ENCODE data around the gene LAYN. TPM values are rescaled to one million over a fixed set of nuclear protein-coding genes. Genes with fewer than 3 reads are reported as not detected.

LAYN gene
- total RNA-seq, 1 experiment from 2014 or later = 13.3 TPM

- DNase-seq (ENCODE audit: low read depth) = peak; percentile 81
Measured at GRCh38 chr11:111561791-111562325, 21.3 kb downstream of the LAYN start.

GRCh38 chr11:111562692-111563389, 22.3 kb downstream of the LAYN start:
- no peak for DNase-seq (ENCODE audit: low read depth)

GRCh38 chr11:111565114-111565720, 24.7 kb downstream of the LAYN start:
- peak; percentile 66 for DNase-seq (ENCODE audit: low read depth)

DNA sequence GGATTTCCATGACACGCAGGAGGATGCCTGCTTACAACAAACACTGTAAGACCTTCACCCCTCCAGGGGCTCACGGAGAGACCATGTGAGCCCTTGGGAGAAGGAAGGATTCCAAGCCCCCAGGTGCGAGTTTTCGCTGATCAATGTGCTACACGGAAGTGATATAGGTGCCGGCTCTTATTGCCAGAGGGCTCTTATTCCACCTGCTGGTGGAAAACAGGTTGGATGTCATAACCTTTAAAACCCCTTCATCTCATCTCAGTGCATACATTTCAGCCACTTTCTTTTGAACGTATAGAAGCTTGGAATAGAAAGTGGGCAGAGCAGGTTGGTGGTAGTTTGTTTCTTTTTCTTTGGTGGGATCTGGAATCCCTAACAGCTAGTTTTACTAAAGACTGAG, 25.8 kb downstream of the LAYN start:
- DNase-seq (ENCODE audit: low read depth) = no peak

- DNase-seq (ENCODE audit: low read depth) = no peak
Measured at GRCh38 chr11:111569476-111569875, 29.0 kb downstream of the LAYN start.

DNA sequence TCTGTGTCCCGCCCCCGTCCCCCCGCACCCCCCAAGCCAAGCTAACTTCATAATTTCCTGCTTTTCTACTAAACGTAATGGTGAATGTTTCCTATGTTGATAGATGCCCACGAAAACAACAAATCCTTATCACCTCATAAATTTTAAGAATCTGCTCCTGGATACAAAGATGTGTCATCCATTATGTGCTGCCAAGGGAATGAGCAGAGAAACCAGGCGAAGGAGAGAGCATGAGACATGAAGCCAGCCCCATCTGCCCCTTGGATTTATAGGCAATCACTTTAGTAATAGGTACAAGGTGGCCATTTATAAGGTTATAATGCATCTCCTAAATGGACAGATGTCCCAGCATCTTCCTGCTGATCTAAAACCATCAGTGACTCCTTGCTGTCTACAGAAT, 30.3 kb downstream of the LAYN start:
- no peak for DNase-seq (ENCODE audit: low read depth)

GRCh38 chr11:111571829-111572501, 31.4 kb downstream of the LAYN start:
- DNase-seq (ENCODE audit: low read depth) = no peak

DNA sequence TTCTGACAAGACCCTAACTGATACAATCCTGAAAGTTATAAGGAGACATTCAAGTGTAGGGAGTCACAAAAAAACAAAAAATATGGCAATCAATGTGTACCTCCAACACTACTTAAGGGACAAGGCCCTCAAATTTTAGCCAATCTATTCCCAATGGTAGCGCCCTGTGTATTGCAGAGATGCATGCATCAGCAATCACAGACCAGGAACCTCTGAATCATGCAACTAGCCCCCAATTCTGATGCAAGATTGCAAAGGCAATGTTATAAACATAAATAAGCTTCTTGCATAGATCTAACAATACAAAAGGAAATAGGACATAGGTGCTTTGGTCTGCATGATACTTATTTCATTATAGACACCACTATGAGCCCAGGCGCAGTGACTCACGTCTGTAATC, 32.1 kb downstream of the LAYN start:
- no peak for DNase-seq (ENCODE audit: low read depth)

DNA sequence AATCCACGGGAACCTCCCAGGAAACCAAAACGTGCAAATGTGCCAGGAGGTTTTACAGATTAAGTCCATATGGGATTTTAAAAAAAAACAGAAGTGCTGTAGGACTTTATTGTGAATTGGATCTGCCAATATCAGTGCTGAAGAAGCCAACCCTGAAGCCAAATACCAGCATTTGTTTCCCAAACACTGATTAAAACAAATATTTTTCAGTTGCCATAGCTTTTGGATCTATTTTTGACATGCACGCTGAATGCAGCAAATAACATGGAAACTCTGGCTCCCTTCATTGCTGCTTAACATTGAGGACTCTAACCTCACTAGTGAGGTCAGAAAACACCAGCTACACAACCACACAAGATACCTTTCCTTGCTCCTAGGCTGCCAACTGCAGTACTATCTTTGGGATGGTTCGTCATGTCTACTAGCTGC, 33.3 kb downstream of the LAYN start:
- DNase-seq (ENCODE audit: low read depth) = peak; percentile 47

GRCh38 chr11:111574373-111575225, 34.1 kb downstream of the LAYN start:
- peak; percentile 42 for DNase-seq (ENCODE audit: low read depth)

- no peak for DNase-seq (ENCODE audit: low read depth)
Measured at GRCh38 chr11:111575740-111576139, 35.2 kb downstream of the LAYN start.

GRCh38 chr11:111577821-111578220, 37.3 kb downstream of the LAYN start:
- DNase-seq (ENCODE audit: low read depth) = no peak

DNA sequence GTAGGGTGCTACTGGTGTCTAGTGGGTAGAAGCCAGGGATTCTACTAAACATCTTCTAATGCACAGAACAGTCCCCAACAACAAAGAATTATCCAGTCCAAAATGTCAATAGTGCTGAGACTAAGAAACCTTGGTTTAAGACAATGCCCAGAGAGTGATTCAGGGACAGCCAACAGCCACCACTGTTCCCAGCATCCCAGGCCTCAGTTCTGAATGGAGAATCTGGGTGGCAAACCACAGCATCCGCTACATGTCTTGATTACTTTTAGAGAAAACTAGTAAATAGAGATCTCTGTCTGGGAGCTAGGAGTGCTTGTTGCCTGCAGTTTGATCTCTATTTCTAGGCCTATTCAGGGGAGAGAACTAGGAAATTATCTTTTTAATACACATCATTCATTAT, 40.8 kb downstream of the LAYN start:
- no peak for DNase-seq (ENCODE audit: low read depth)

DNA sequence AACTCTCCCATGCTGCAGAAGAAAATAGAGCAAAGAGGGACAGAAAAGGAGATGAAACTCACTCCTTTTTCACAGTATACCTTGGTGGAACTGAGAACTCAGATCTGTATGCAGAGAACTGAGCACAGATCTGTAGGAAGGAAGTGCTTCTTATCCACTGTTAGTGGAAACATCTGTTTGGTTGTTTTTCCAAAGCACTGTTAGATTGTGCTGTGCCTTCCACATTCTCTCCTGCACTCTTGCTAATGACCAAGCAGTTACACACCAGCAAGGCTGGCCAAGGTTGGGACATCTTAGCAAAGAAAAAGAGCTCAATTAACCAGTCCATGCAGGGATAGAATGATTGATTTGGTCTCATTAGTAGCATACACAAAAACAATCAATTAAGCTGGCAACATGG, 41.6 kb downstream of the LAYN start:
- DNase-seq (ENCODE audit: low read depth) = no peak

- DNase-seq (ENCODE audit: low read depth) = no peak
Measured at GRCh38 chr11:111582881-111583280, 42.4 kb downstream of the LAYN start.

- DNase-seq (ENCODE audit: low read depth) = peak; percentile 63
Measured at GRCh38 chr11:111585371-111585770, 44.9 kb downstream of the LAYN start.

DNA sequence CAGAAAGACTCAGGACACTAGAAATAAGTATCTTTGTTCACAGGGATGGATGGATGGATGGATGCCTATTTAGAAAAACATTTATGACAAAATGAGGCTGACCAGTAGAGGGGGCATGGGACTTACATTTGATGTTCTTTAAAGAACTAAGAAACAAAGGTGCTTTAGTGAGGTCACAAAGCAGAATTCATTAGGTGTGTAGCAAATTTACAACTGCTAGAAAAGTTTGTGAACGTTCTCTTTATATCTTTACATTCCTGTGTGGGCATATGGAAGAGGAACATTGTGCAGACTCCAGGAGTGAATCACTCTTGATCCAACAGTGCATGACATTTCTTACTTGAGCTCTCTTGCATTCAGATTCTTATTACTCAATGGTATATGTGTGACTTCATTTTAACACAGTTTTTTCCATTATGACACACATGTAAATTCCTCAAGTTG, 45.9 kb downstream of the LAYN start:
- DNase-seq (ENCODE audit: low read depth) = peak; percentile 56

DNA sequence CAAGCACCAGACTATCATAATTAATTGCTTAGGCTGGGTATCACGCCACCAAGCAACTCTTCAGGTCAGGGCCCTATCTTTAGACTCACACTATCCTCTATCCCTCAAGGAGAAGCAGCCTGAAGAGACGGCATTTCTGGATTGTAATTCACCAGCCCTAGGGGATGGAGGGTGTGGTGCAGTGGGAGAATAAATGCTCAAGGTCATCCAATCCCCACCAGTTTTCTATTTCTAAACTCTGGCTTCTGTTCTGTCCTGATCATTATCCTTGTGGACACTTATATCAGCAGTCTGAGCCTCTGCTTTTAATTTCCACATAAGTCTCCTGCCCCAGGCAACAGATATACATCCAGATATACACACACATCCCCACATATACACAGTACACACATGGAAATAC, 48.6 kb downstream of the LAYN start:
- DNase-seq (ENCODE audit: low read depth) = no peak

- no peak for DNase-seq (ENCODE audit: low read depth)
Measured at GRCh38 chr11:111589886-111590499, 49.5 kb downstream of the LAYN start.

DNA sequence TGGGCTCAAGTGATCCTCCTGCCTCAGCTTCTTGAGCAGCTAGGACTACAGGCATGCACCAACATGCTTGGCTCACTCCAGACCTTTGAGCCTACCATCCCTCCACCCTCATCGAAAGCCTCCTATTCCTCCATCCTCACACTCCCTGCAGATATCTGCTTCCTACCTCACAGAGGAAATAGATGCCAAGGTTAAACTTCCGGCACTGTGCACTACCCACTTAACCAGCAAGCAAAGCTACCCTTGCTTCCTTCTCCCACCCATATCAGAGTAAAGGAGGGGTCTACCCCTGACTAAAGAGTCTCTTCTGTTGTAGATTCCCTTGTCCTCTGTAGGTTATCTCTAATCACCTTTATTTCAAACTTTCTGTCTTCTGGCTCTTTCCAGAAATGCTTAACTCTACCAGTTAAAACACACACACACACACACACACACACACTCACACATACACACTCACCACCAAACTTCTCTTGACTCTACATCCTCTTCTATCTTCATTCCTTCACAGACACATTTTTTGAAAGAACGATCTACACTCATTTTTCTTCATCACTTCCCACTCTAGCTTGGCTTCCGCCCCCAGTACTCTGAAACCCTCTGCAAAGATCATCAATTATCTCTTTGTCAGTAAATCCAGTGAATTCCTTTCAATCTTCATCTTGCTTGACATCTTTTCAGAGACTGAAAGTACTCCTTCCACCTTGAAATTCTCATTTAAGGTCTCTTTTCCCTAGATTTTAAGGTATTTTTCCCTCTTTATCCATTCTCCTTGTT, 50.9 kb downstream of the LAYN start:
- no peak for DNase-seq (ENCODE audit: low read depth)

DNA sequence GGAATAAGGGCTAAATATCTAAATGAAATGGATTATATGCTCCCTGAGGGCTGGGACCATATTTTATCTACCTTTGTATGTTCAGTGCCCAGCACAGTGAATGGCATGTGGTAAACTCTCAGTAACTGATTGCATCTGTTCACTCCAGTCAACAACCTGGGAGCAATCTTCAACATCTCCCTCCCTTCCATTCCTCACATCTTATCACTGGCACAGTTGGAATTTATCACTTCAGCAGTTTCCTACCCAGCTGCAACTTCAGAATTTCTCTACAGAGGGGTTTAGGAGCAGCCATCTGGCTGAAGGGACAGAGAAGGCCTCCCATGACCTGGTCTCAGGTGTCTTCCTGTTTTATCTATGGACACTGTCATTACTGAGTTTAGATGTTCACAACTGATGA, 52.0 kb downstream of the LAYN start:
- no peak for DNase-seq (ENCODE audit: low read depth)

Data from RPMI7951 (cell line).